Measurements from ENCODE around the gene PFDN4.

GRCh38 chr20:54170963-54171362 lies 36.9 kb upstream of the PFDN4 start:
- no peak for TF ChIP-seq CTCF (conservative IDR thresholded peaks at IDR 0.05 in 1 of 2, IDR thresholded peaks at IDR 0.05 in 1 of 2; ENCODE audit: low read depth in 1 of 2, low read length in 2 of 2)
- no peak for TF ChIP-seq EZH2 (IDR thresholded peaks at IDR 0.05; ENCODE audit: low read length, missing control alignments)

All from fibroblast of lung (primary cell).